GM18498 (cell line): ENCODE results near the gene SEMA4G.
"Not testable (repeated sequence)": the region's sequence is repeated elsewhere in the genome, so short reads cannot be mapped to it uniquely, and the experiment has no call there.

Experiments
- ATAC-seq: cut with Tn5 transposase; IDR thresholded peaks from one replicate; pipeline ENCODE4 v1.9.1; 2021; ENCODE audit warnings: mild to moderate bottlenecking, moderate library complexity; ENCODE audit not compliant: unreplicated experiment

The SEMA4G gene

DNA sequence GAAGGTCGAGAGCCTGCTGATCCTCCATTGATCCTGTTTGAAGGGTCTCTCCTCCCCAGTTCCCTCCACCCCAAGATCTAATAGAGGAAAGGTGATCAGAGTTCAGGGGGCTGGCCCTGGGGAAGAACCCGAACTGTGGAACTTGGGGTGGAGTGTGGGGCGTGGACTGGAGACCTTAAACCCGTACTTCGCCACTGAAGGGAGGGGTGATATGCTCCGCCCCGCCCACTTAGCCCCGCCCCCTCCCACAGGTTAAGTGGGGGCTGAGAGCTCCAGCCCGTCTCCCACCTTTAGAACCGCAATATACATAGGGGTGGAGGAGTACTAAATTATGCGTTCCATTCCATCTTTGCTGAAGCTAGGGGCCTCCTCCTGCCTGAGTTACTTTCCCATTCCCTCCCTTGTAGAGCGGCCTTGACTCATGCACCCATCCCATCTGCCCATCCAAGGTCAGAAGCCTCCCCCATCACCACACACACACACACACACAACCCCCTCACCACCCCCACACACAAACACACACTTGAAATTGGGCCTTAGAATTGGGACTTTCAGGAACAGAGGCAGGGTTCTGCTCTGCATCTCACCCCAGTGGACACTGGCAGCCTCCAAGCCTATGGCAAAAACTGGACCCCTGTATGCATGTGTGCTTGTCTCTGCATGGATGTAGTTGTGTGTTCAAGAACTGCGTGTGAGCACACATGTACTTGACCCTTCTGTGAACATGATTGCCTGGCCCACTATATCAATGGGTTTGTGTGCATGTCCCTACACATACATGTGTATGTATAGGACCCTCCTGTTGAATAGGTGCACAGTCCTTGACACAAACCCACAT, 991 bp downstream of the SEMA4G start:
- no peak for ATAC-seq

GRCh38 chr10:100970914-100971811, 1.9 kb downstream of the SEMA4G start:
- ATAC-seq, result no peak

GRCh38 chr10:100972115-100972903, 3.0 kb downstream of the SEMA4G start:
- ATAC-seq, result no peak

- ATAC-seq, result no peak
These were observed 3.7 kb downstream of the SEMA4G start for GRCh38 chr10:100972904-100973535.

GRCh38 chr10:100975397-100975796, 6.1 kb downstream of the SEMA4G start:
- ATAC-seq, result not testable (repeated sequence)

DNA sequence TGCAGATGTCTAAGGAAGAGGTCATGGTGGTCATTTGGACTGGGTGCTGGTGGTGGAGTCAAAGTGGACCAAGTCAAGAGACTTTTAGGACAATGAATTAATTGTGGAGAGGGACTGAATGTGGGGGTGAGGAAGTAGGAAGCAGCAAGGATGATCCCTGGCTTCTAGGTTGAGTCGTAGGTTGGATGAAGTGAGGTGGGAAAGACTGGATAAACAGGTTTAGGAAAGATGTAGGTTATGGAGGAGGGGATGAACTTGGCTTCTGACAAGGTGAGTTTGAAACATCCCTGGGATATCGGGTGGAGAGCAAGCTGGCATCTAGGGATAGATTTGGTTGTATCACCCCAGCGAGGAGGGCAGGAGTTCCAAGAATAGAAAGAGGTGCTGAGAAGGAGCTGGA, 7.6 kb downstream of the SEMA4G start:
- no peak for ATAC-seq

DNA sequence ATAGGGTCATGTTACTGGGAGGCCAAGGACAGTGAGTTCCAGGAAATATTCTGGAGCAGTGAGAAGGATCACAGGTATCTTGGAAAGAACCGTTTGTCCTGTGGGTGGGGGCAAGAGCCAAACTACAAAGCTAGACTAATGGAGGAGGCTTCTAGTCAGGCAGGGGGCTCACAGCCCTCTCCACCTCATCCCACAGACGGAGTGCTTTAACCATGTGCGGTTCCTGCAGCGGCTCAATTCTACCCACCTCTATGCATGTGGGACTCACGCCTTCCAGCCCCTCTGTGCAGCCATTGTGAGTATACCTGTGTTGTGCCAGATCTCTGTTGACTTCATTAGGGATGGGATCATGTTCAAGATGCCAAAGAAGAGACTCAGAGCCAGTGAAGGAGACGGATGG, 8.1 kb downstream of the SEMA4G start:
- no peak for ATAC-seq

DNA sequence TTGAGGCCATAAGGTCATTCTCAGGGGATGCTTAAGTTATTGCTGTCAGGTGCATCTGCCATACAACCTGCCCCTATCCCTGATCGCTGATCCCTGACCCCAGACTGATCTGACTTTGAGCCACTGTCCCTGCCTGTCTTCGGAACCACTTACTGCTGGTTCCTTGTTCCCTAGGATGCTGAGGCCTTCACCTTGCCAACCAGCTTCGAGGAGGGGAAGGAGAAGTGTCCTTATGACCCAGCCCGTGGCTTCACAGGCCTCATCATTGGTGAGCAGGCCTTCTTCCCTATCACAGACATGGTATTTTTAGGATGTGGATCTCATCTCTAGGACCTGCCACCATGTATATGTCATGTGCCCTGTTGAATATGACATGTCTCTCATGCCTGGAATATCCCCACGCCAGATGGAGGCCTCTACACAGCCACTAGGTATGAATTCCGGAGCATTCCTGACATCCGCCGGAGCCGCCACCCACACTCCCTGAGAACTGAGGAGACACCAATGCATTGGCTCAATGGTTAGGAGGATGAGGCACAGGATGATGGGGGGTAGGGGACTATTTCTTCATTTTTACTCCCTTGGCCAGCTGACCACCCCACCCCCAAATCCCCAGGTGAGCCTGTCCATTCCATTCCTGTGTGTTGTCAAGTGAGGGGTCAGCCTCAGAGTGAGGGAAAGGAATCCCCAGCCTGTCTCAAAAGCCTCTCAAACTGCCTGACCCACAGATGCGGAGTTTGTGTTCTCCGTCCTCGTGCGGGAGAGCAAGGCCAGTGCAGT, 9.0 kb downstream of the SEMA4G start:
- no peak for ATAC-seq

DNA sequence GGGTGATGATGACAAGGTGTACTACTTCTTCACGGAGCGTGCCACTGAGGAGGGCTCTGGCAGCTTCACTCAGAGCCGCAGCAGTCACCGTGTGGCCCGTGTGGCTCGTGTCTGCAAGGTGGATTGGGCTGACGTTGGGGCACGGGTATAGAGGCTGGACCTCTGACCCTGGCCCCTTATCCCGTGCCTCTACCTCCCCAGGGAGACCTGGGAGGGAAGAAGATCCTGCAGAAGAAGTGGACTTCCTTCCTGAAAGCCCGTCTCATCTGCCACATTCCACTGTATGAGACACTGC, 9.5 kb downstream of the SEMA4G start:
- ATAC-seq, result no peak

DNA sequence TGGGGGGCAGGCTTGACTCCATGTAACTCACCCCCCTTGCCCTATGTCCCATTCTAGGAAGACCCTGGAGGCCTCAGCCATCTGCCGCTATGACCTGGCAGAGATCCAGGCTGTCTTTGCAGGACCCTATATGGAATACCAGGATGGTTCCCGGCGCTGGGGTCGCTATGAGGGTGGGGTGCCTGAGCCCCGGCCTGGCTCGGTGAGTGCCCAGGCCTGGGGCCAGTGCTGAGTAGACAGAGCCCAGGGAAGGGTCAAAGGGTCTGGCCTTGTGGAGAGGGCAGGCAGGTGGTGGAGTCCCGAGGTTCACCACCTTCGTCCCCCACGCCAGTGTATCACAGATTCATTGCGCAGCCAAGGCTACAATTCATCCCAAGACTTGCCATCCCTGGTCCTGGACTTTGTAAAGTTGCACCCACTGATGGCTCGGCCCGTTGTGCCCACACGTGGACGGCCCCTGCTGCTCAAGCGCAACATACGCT, 10.5 kb downstream of the SEMA4G start:
- no peak for ATAC-seq

- no peak for ATAC-seq
These were observed 11.0 kb downstream of the SEMA4G start for GRCh38 chr10:100980311-100980710.

DNA sequence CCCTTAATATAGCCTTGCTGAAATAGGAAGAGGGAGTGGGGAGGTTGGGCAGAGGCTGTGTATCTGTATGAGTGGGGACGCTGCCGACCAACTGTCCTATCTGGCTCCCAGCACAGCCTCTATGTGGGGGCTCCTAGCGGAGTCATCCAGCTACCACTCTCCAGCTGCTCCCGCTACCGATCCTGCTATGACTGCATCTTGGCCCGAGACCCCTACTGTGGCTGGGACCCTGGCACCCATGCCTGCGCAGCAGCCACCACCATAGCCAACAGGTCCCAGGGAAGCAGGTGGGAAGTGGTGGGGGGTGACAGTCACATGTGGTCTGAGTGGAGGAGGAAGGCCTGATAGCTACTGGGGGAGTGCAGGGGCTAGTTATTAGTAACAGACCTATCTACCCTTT, 11.4 kb downstream of the SEMA4G start:
- ATAC-seq, result no peak

GRCh38 chr10:100981178-100981772, 12.0 kb downstream of the SEMA4G start:
- ATAC-seq, result no peak

GRCh38 chr10:100982916-100983830, 13.9 kb downstream of the SEMA4G start:
- no peak for ATAC-seq

GRCh38 chr10:100983868-100984671, 14.8 kb downstream of the SEMA4G start:
- ATAC-seq, result no peak

DNA sequence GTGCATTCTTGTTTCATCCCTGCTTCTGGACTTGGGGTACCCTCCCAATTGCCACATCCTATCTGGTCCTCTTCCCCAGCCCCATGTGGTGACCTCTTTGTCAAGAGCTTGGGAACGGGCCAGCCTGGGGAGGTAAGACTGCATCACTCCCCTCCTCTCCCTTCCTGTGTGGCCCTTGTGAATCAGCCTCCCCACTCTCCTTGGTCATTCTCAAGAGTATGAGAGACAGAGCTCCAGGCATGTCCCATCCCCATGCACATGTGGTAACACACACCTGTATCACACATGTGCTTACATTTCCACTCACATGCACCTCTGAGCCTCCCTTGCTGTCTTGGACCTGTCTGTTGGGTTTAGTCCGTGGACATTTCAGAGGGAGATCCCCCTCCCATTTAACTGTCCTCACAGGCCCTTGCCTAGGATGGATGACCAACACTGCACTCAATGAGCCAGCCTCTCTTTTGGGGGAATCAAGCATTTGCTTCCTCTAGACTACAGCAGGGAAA, 15.4 kb downstream of the SEMA4G start:
- ATAC-seq, result no peak

DNA sequence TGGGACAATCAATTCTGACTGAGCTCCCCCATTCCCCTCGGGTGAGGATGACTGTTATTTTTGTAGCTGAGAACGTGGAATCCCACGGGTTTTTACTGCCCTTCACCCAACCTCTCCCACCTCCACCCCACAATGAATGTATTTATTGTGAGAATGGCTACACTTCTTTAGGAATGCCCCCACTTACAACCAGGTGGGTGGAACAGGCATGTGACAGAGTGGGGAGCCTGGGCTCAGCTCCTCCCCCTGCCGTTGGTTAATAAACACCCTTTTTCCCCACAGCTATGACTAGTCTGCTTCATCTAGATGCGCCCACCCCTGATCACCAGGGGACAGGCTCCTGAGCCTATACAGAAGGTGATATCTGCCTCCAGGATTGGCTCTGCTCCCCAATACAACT, 16.0 kb downstream of the SEMA4G start:
- ATAC-seq, result no peak

DNA sequence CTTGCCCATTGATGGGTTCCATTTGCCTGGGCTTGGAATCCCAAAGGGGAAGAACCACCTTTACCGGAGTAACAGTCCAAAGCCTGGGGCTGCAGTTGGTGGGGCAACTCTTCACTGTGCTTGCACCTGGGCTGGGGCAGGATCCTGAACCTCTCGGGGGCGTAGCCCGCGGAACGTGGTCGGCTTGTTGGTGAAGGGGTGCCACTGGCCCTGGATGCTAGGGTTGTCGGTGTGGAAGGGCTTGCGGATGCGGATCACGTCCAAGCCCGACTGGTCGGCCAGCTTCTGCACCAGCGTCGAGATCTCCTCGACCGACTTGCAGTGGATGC, 17.3 kb downstream of the SEMA4G start:
- no peak for ATAC-seq
